ENCODE measurements around the gene GCM1.

- no peak for TF ChIP-seq POLR2AphosphoS5 (IDR thresholded peaks at IDR 0.05; ENCODE audit: low read depth, low read length)
- no peak for TF ChIP-seq POLR2A (IDR thresholded peaks at IDR 0.05; ENCODE audit: low read depth, low read length)
- no peak for TF ChIP-seq TAF1 (IDR thresholded peaks at IDR 0.05; ENCODE audit: borderline replicate concordance, low read depth, low read length)
These were observed 58.7 kb downstream of the GCM1 start for GRCh38 chr6:53089948-53090347.

Data from GM12892 (cell line).